NCI-H2107 (cell line): ENCODE results near the gene AGT.
"Not testable (repeated sequence)": the region's sequence is repeated elsewhere in the genome, so short reads cannot be mapped to it uniquely, and the experiment has no call there.

Experiments used
- DNase-seq: peaks from one replicate; lab custom pipeline; 2025; lab: John Stamatoyannopoulos, UW

AGT gene

GRCh38 chr1:230744382-230744781 lies 30.5 kb upstream of the AGT start:
- no peak for DNase-seq

- no peak for DNase-seq
These were observed 30.0 kb upstream of the AGT start for GRCh38 chr1:230743899-230744298.

- DNase-seq, result no peak
These were observed 25.8 kb upstream of the AGT start for GRCh38 chr1:230739564-230740290.

DNA sequence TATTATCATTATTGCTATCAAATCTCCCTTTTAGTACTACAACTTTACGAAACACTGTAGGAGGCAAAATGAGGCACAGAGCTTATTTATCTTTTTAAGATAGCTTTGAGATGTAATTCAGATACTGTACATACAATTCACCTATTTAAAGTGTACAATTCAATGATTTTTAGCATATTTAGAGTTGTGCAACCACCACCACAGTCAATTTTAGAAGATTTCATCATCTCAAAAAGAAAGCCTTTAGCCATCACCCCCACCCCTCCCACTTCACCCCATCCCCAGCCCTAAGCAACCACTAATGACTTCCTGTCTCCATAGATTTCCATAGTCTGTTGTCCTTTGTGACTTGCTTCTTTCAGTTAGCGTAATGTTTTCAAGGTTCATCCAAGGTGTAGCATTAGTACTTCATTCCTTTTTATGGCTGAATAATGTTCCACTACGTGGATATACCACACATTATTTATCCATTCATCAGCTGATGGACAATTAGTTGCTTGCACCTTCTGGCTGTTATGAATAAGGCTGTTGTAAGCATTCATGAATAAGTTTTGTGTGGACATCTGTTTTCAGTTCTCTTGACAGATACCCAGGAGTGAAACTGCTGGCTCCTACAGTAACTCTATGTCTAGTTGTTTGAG lies 23.8 kb upstream of the AGT start:
- no peak for DNase-seq

DNA sequence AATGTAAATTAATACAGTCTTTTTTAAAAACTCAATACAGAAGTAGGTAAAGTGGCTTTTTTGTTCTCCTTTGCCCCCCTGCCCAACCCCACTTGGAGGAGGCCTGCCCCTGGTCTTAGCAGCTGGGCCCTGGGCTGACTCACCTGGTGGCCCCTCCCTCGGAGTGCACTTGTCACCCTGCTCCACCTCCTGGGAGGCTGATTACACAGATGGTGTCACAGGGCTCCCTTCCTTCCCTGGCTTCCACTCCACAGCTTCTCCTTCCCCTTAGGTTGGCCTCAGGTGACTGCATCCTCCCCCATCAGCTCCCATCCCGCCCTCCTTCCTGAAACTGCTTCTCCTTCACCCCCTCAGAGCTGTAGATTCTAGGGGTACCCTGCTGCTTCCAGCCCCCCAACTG lies 21.5 kb upstream of the AGT start:
- peak; percentile 46 for DNase-seq

DNA sequence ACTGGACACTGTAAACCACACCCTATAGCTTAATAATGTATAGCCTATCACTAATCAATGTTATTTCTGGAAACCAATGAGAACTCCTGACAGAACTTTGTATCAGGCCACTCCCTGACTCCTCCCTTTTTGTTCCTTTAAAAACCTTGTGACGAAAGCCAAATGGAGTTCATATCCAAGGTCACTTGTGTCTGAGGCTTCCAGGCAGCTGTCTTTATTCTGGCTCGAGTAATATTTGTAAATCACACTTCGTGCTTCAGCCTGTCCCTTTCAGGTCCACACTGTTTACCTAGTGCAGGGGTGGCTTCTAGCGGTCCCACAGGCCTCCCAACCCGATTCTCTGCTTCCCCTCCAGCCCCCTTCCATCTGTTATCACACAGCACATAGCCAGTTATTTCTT lies 17.1 kb upstream of the AGT start:
- no peak for DNase-seq

GRCh38 chr1:230728710-230729392 lies 14.9 kb upstream of the AGT start:
- no peak for DNase-seq

DNA sequence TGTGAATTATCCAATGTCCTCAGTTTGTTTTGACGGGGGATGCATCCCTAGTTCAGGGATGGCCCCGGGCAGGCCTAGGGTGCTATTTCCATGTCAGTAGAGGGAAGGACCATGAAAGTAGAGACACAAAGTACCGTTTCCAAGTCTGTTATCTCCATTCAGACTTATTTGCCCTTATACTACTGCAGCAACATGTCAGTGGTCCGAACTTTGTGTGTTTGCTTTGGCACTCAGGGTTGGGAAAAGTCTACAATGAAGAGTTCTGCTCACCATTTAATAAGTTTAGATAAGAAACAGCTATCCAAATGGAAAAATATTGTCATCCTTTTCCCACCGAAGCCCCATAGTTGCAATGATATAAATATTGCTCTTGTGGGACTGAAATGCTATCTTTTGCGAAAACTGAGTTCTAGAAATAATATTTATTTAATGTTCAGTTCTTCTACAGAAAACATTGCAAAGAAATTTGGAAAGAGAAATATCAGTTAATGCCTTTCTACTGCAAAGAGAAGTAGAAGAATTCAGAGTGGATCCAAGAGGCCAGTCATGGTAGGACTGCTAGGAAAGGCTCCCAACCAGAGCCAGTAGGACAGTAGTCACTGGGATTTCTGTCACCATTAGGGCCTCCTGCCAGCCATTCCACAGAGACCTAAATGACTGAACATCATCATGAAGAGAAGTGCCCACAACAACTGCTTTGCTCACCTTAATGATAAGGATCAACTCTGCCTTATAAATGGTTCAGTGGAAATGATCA lies 11.5 kb upstream of the AGT start:
- DNase-seq, result no peak

DNA sequence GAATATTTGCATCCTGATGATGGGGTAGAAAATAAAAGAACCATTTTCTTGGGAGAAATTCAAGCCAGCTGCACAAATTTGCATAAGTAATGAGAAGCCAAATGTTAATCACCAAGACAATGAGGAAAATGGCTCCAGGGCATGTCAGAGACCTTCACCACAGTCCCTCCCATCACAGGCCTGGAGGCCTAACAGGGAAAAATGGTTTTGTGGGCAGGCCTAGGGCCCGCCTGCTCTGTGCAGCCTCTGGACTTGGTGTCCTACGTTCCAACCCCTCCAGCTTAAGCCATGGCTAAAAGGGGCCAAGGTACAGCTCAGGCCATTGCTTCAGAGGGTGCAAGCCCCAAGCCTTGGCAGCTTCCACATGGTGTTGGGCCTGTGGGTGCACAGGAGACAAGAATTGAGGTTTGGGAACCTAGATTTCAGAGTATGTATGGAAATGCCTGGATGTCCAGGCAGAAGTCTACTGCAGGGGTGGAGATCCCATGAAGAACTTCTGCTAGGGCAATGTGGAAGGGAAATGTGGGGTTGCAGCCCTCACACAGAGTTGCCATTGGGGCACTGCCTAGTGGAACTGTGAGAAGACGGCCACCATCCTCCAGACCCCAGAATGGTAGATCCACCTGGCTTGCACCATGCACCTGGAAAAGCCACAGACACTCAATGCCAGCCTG lies 8.1 kb upstream of the AGT start:
- DNase-seq, result not testable (repeated sequence)

GRCh38 chr1:230717251-230717650 lies 3.3 kb upstream of the AGT start:
- DNase-seq, result no peak

DNA sequence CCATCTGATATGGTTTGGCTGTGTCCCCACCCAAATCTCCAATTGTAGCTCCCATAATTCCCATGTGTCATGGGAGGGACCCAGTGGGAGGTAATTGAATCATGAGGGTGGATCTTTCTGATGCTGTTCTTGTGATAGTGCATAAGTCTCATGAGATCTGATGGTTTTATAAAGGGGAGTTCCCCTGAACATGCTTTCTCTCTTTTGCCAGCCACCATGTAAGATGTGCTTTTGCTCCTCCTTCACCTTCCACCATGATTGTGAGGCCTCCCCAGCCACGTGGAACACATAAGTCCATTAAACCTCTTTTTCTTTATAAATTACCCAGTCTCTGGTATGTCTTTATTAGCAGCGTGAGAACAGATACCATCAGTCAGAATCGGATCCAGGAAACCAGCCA lies 2.5 kb upstream of the AGT start:
- DNase-seq, result not testable (repeated sequence)

GRCh38 chr1:230715510-230715909 lies 1.6 kb upstream of the AGT start:
- no peak for DNase-seq

DNA sequence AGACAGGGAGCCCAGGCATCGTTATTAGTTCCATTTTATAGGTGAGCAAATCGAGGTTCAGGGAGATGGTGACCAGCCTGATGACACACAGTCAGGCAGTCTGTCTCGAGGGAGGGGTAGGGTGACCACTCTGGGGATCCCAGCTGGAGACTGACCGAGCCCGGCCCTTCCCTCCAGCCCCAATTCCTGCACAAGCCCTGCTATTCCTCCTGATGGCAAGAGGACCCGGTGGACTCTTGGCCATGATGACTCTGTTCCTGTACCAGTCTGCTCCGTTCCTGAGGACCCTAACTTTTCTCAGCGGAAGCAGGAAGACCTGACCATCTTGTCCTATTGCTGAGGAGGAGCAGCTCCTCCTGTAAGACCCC lies 391 bp downstream of the AGT start:
- no peak for DNase-seq

DNA sequence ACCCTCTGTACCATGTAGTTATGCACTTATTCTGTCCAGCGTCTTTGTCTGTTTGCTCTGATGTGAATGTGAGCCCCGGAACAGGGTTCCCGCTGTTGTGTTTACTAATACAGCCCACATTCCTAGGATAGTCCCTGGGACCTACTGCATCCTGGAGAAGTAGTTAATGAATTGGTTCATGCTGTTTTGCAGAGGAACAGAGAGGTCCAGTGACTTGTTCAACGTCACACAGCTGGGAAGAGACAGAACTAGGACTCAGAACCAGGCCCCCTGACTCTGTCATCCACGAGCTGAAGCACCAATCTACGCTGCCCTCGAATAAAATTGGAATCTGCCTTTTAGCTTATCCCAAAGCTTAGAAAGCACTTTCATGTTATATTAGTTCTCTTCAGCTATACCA lies 784 bp downstream of the AGT start:
- DNase-seq, result no peak

GRCh38 chr1:230712470-230712942 lies 1.4 kb downstream of the AGT start:
- DNase-seq, result no peak

DNA sequence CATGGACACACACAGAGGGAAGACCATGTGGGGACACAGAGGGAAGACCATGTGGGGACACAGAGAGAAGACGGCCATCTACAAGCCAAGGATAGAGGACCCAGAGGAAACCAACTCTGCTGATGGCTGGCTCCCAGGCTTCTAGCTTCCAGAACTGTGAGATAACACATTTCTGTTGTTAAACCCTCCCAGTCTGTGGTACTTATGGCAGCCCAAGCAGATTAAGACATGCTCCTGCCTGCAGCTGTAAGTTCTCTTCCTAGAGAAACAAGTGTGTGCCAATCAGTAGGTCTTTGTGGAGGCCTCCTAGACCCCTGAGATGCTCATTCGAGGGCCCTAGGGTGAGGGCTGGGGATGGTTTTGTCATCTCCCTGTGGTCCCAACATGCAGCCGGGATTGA lies 2.7 kb downstream of the AGT start:
- DNase-seq, result no peak

- DNase-seq, result no peak
These were observed 3.4 kb downstream of the AGT start for GRCh38 chr1:230710543-230710904.

- DNase-seq, result no peak
These were observed 4.0 kb downstream of the AGT start for GRCh38 chr1:230709619-230710542.

DNA sequence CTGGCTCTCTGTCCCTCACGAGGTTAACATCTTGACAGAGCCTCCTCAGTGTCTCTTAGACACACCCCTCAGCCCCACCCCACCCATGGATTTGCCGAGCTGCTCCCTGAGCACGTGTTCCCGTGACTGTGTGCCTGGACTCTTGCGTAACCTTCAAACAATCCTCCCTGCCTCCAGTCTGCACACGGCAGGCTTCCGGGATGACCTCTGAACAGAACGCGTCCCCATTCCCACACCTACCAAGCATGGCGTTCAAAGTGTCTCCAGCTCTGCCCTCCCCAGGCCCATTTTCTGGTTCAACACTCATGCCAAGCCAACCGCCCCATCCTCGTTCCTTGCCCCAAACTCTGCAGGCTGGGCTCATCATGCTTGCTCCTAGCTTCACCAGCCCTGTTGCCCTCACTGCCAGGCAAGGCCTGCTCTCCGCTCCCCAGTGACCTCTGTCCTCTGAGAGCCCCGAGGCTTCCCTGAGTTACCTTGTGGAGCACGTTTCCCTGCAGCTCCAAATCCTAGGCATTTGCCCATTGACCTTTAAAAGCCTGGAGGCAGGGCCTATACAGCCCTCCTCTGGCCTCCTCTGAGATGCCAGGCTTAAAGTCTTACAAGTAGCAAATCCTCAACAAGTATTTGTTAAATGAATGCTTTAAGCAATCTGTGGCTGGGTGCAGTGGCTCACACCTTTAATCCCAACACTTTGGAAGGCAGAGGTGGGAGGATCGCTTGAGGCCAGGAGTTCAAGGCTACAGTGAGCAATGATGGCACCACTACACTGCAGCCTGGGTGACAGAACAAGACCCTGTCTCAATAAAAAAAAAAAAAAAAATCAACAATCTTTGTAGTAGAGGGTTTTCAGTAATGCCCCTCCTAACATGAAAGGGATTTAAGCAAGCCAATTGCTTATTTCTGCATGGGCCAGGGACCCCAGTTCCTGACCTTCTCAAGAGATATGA lies 5.0 kb downstream of the AGT start:
- DNase-seq, result no peak
